ENCODE results near the gene SLC19A1.

The SLC19A1 gene

DNA sequence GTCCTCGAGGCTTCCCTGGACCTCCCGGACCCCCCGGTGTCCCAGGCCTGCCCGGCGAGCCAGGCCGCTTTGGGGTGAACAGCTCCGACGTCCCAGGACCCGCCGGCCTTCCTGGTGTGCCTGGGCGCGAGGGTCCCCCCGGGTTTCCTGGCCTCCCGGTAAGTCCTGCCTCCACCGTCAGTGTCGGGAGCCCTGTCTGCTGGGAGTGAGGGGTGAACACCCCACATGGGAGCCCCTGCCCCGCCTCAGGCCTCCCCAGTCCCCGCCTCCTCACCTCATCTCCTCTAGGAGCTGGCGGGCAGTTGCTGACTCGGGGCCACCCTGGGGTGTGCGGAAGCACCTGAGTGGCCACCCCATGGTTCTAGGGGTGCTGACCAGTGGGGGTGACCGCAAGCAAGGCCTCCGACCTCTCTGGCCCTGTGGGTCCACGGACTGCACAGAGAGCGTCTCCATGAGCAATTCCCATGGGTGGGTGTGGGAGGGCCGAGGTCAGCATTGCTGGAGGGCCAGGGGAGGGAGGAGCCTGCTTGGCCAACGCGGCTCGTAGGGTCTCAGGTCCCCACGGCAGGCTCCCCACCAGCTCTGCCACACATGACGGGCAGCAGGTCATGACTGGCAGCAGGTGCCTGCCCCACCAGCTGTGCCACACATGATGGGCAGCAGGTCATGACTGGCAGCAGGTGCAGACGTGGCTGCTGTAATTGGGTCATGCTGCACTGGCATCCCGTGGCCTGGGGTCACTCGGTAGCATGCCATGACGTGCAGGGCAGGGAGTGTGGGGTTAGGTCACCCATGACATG is 61.3 kb downstream of the SLC19A1 start:
- TF ChIP-seq EZH2 (optimal IDR thresholded peaks at IDR 0.05; ENCODE audit: low read depth, low read length), result no peak
- TF ChIP-seq EZH2phosphoT487 (IDR thresholded peaks at IDR 0.05; ENCODE audit: low read length), result no peak
- no peak for TF ChIP-seq CTCF (IDR thresholded peaks at IDR 0.05; ENCODE audit: low read length)
- H2AFZ ChIP-seq (ENCODE audit: low read length), result no peak overlapping the region
- H4K20me1 ChIP-seq (ENCODE audit: insufficient read depth, low read length), result no peaks in the 10 kb centered on the region
- H3K9me3 ChIP-seq (replicated peaks; ENCODE audit: insufficient read depth, low read length), result no peaks in the 10 kb centered on the region
- no peak overlapping the region for H3K27ac ChIP-seq (ENCODE audit: low read length)
- no peaks in the 10 kb centered on the region for H3K79me2 ChIP-seq (ENCODE audit: low read length)
- DNase-seq, result no peak
- H3K9me2 ChIP-seq (replicated peaks; ENCODE audit: insufficient read depth, low read length), result no peaks in the 10 kb centered on the region
- peaks cover 95% of the 10 kb centered on the region for H3K27me3 ChIP-seq (replicated peaks; ENCODE audit: insufficient read depth, low read length)
- no peak overlapping the region for H3K4me3 ChIP-seq (ENCODE audit: low read length)
- no peak overlapping the region for H3K9ac ChIP-seq (ENCODE audit: low read length)
- no peaks in the 10 kb centered on the region for H3F3A ChIP-seq (ENCODE audit: insufficient read depth, low read length)
- H3K4me1 ChIP-seq (ENCODE audit: low read length), result peaks cover 4% of the 10 kb centered on the region; the same call in 1 of the 2 replicates
- H3K4me2 ChIP-seq (ENCODE audit: low read depth, low read length), result no peak overlapping the region
- H3K36me3 ChIP-seq (replicated peaks; ENCODE audit: insufficient read depth, low read length), result no peaks in the 10 kb centered on the region

GRCh38 chr21:45479691-45480675 is 62.3 kb downstream of the SLC19A1 start:
- Histone ChIP-seq H3K36me3 (replicated peaks; ENCODE audit: insufficient read depth, low read length) (no peaks in the 10 kb centered on the region), H3K9me2 (replicated peaks; ENCODE audit: insufficient read depth, low read length) (no peaks in the 10 kb centered on the region), H3F3A (ENCODE audit: insufficient read depth, low read length) (no peaks in the 10 kb centered on the region), H3K9ac (ENCODE audit: low read length) (no peak overlapping the region), H3K4me3 (ENCODE audit: low read length) (no peak overlapping the region), H4K20me1 (ENCODE audit: insufficient read depth, low read length) (no peaks in the 10 kb centered on the region), H3K4me1 (ENCODE audit: low read length) (peaks cover 4% of the 10 kb centered on the region; the same call in 1 of the 2 replicates), H3K27me3 (replicated peaks; ENCODE audit: insufficient read depth, low read length) (peaks cover 96% of the 10 kb centered on the region), H2AFZ (ENCODE audit: low read length) (no peak overlapping the region), H3K27ac (ENCODE audit: low read length) (no peak overlapping the region), H3K79me2 (ENCODE audit: low read length) (no peaks in the 10 kb centered on the region), H3K9me3 (replicated peaks; ENCODE audit: insufficient read depth, low read length) (no peaks in the 10 kb centered on the region), H3K4me2 (ENCODE audit: low read depth, low read length) (no peak overlapping the region)
- TF ChIP-seq EZH2phosphoT487 (IDR thresholded peaks at IDR 0.05; ENCODE audit: low read length) (no peak), CTCF (IDR thresholded peaks at IDR 0.05; ENCODE audit: low read length) (no peak), EZH2 (optimal IDR thresholded peaks at IDR 0.05; ENCODE audit: low read depth, low read length) (no peak)
- no peak for DNase-seq

- Histone ChIP-seq H3K9ac (ENCODE audit: low read length) (no peak overlapping the region), H3K4me3 (ENCODE audit: low read length) (peak overlapping the region; percentile 62), H3K4me2 (ENCODE audit: low read depth, low read length) (peak overlapping the region; percentile 96), H3K79me2 (ENCODE audit: low read length) (no peaks in the 10 kb centered on the region), H3F3A (ENCODE audit: insufficient read depth, low read length) (no peaks in the 10 kb centered on the region), H3K27me3 (replicated peaks; ENCODE audit: insufficient read depth, low read length) (peaks cover 97% of the 10 kb centered on the region), H3K36me3 (replicated peaks; ENCODE audit: insufficient read depth, low read length) (no peaks in the 10 kb centered on the region), H3K27ac (ENCODE audit: low read length) (no peak overlapping the region), H2AFZ (ENCODE audit: low read length) (peak overlapping the region; percentile 75), H3K9me3 (replicated peaks; ENCODE audit: insufficient read depth, low read length) (no peaks in the 10 kb centered on the region), H3K9me2 (replicated peaks; ENCODE audit: insufficient read depth, low read length) (no peaks in the 10 kb centered on the region), H4K20me1 (ENCODE audit: insufficient read depth, low read length) (no peaks in the 10 kb centered on the region), H3K4me1 (ENCODE audit: low read length) (peaks cover 4% of the 10 kb centered on the region; the same call in 1 of the 2 replicates)
- no peak for TF ChIP-seq EZH2 (optimal IDR thresholded peaks at IDR 0.05; ENCODE audit: low read depth, low read length)
- DNase-seq, result no peak
Observed at GRCh38 chr21:45478816-45479669, 63.2 kb downstream of the SLC19A1 start.

Data from MM.1S (cell line).